H1 (cell line): ENCODE data around the gene F7. TPM values are rescaled to one million over a fixed set of nuclear protein-coding genes. Genes with fewer than 3 reads are reported as not detected.

Source experiments
- CTCF ChIA-PET: fragments of 300-600 bp; sonication (Branson Sonifier 250); formaldehyde crosslinking; loops from one replicate; lab custom pipeline; 2021; ENCODE audit not compliant: partially characterized antibody; lab: Charles Lee
- POLR2A ChIA-PET: fragments of 300-600 bp; sonication (Branson Sonifier 250); formaldehyde crosslinking; loops from one replicate; lab custom pipeline; 2021; ENCODE audit warnings: inconsistent platforms; ENCODE audit not compliant: partially characterized antibody; lab: Charles Lee
- DNase-seq, 2 experiments: peaks; one replicate each; pipeline versions ENCODE4 v3.0.0 to v3.0.0-alpha.2; 2010 to 2022; ENCODE audit warnings: low spot score in 2 of 2, low read depth in 1 of 2, mixed read lengths in 1 of 2
- FAIRE-seq: peaks from 2 replicates; lab custom pipeline; 2011; peaks lifted over from hg19 to GRCh38; lab: Jason Lieb, UNC
- H2AFZ ChIP-seq: 2 replicates; pipeline ENCODE4 v1.8.1; 2012; ENCODE audit warnings: low read length, inconsistent platforms
- H2AK5ac ChIP-seq: 2 replicates; pipeline ENCODE4 v1.6.1; 2013; ENCODE audit warnings: low read depth, low read length
- H2BK120ac ChIP-seq: replicated peaks from 2 replicates; pipeline ENCODE3; 2013; ENCODE audit warnings: low read depth, low read length, inconsistent platforms
- H2BK12ac ChIP-seq: 2 replicates; pipeline ENCODE4 v1.6.1; 2013; ENCODE audit warnings: low read depth, low read length
- H2BK15ac ChIP-seq: 2 replicates; pipeline ENCODE4 v1.6.1; 2013; ENCODE audit warnings: low read length
- H2BK20ac ChIP-seq: 2 replicates; pipeline ENCODE4 v1.6.1; 2013; ENCODE audit warnings: low read length
- H2BK5ac ChIP-seq: 2 replicates; pipeline ENCODE4 v1.6.1; 2013; ENCODE audit warnings: low read depth, low read length
- H3K14ac ChIP-seq: 2 replicates; pipeline ENCODE4 v1.6.1; 2013; ENCODE audit warnings: inconsistent platforms; ENCODE audit not compliant: insufficient read length
- H3K18ac ChIP-seq: 2 replicates; pipeline ENCODE4 v1.6.1; 2013; ENCODE audit warnings: low read length; ENCODE audit errors: extremely low read depth
- H3K23ac ChIP-seq: 2 replicates; pipeline ENCODE4 v1.6.1; 2013; ENCODE audit warnings: inconsistent platforms; ENCODE audit not compliant: insufficient read length
- H3K23me2 ChIP-seq: 2 replicates; pipeline ENCODE4 v1.6.1; 2013; ENCODE audit warnings: low read depth, low read length
- H3K27ac ChIP-seq: 2 replicates; pipeline ENCODE4 v1.6.1; 2011; ENCODE audit warnings: low read depth, low read length, inconsistent platforms
- H3K27me3 ChIP-seq, 4 experiments: replicated peaks in 1 of 4; 1 replicate in 1 of 4; 2 replicates in 3 of 4; pipeline versions ENCODE4 v1.6.1 to v1.8.1; 2011 to 2013; ENCODE audit warnings: low read length in 3 of 4, mild to moderate bottlenecking in 3 of 4, inconsistent platforms in 2 of 4, mixed read lengths in 2 of 4, moderate library complexity in 1 of 4; ENCODE audit not compliant: control insufficient read depth in 3 of 4, insufficient read depth in 3 of 4; ENCODE audit errors: extremely low read depth in 1 of 4
- H3K36me3 ChIP-seq, 4 experiments: 2 replicates each; pipeline versions ENCODE4 v1.6.1 to v1.8.1; 2011 to 2013; ENCODE audit warnings: mild to moderate bottlenecking in 4 of 4, low read length in 3 of 4, moderate library complexity in 2 of 4, control low read depth in 1 of 4, inconsistent platforms in 1 of 4; ENCODE audit not compliant: insufficient read depth in 4 of 4, control insufficient read depth in 2 of 4
- H3K4ac ChIP-seq: replicated peaks from 2 replicates; pipeline ENCODE3; 2013; ENCODE audit warnings: low read length, low read depth, mixed read lengths, inconsistent platforms; ENCODE audit not compliant: insufficient read length
- H3K4me1 ChIP-seq, 4 experiments: replicated peaks in 1 of 4; 1 replicate in 1 of 4; 2 replicates in 3 of 4; pipeline versions ENCODE4 v1.6.1 to v1.8.1; 2011 to 2013; ENCODE audit warnings: low read length in 3 of 4, inconsistent platforms in 2 of 4, mixed read lengths in 1 of 4; ENCODE audit not compliant: insufficient read depth in 4 of 4, control insufficient read depth in 3 of 4
- H3K4me2 ChIP-seq, 2 experiments: 2 replicates each; pipeline versions ENCODE4 v1.6.1 to v1.8.1; 2011 to 2013; ENCODE audit warnings: low read depth in 2 of 2, low read length in 2 of 2, control low read depth in 1 of 2, inconsistent platforms in 1 of 2, mild to moderate bottlenecking in 1 of 2; ENCODE audit not compliant: insufficient read depth in 1 of 2
- H3K4me3 ChIP-seq, 4 experiments: fragments of 200-600, 300-600 bp in 1 of 4; sonication (generic), shearing (Covaris generic), sonication (Bioruptor Twin) in 1 of 4; 2 replicates each; pipeline versions ENCODE4 v1.5.1 to v1.8.1; 2011 to 2016; ENCODE audit warnings: low read length in 4 of 4, low read depth in 3 of 4, control low read depth in 2 of 4, inconsistent platforms in 2 of 4, mild to moderate bottlenecking in 2 of 4, mixed read lengths in 1 of 4, moderate library complexity in 1 of 4; ENCODE audit not compliant: insufficient read depth in 2 of 4; ENCODE audit errors: extremely low read depth in 1 of 4
- H3K56ac ChIP-seq: replicated peaks from 2 replicates; pipeline ENCODE3; 2013; ENCODE audit warnings: low read depth, mild to moderate bottlenecking, mixed read lengths, low read length, inconsistent platforms; ENCODE audit not compliant: insufficient read length
- H3K79me1 ChIP-seq: 2 replicates; pipeline ENCODE4 v1.6.1; 2013; ENCODE audit warnings: low read depth, low read length, control low read depth
- H3K79me2 ChIP-seq, 2 experiments: 2 replicates each; pipeline versions ENCODE4 v1.6.1 to v1.8.1; 2012 to 2013; ENCODE audit warnings: low read length in 2 of 2, mild to moderate bottlenecking in 2 of 2, inconsistent platforms in 1 of 2; ENCODE audit not compliant: insufficient read depth in 2 of 2, control insufficient read depth in 1 of 2
- H3K9ac ChIP-seq, 4 experiments: replicated peaks in 1 of 4; 1 replicate in 1 of 4; 2 replicates in 3 of 4; pipeline versions ENCODE4 v1.6.1 to v1.8.1; 2011 to 2013; ENCODE audit warnings: low read depth in 3 of 4, low read length in 3 of 4, control low read depth in 2 of 4, mild to moderate bottlenecking in 2 of 4, moderate library complexity in 2 of 4, inconsistent platforms in 1 of 4; ENCODE audit errors: extremely low read depth in 1 of 4
- H3K9me3 ChIP-seq, 2 experiments: 2 replicates each; pipeline versions ENCODE4 v1.6.1 to v1.8.1; 2012 to 2013; ENCODE audit warnings: mild to moderate bottlenecking in 2 of 2, moderate library complexity in 2 of 2, control low read depth in 1 of 2, inconsistent platforms in 1 of 2, low read depth in 1 of 2, low read length in 1 of 2, mixed read lengths in 1 of 2; ENCODE audit not compliant: insufficient read depth in 2 of 2
- H4K20me1 ChIP-seq, 2 experiments: replicated peaks in 1 of 2; 2 replicates each; pipeline versions ENCODE3 to v1.8.1; 2011 to 2013; ENCODE audit warnings: inconsistent platforms in 2 of 2, low read length in 2 of 2, mild to moderate bottlenecking in 1 of 2; ENCODE audit not compliant: insufficient read depth in 2 of 2, control insufficient read depth in 1 of 2
- H4K5ac ChIP-seq: 2 replicates; pipeline ENCODE4 v1.6.1; 2013; ENCODE audit warnings: low read length, low read depth, mixed read lengths, inconsistent platforms; ENCODE audit not compliant: insufficient read length
- H4K8ac ChIP-seq: 2 replicates; pipeline ENCODE4 v1.8.0; 2013; ENCODE audit warnings: mild to moderate bottlenecking, moderate library complexity, low read length, inconsistent platforms; ENCODE audit not compliant: insufficient read depth; ENCODE audit errors: extremely low read depth
- H4K91ac ChIP-seq: replicated peaks from 2 replicates; pipeline ENCODE3; 2013; ENCODE audit warnings: low read length, mixed read lengths, inconsistent platforms; ENCODE audit not compliant: insufficient read length
- EP300 ChIP-seq, 2 experiments: IDR thresholded peaks; 1 replicate in 1 of 2; 2 replicates in 1 of 2; pipeline ENCODE4 v1.6.1; 2011 to 2012; ENCODE audit warnings: low read depth in 2 of 2, low read length in 2 of 2, mild to moderate bottlenecking in 2 of 2, borderline replicate concordance in 1 of 2, inconsistent platforms in 1 of 2, moderate library complexity in 1 of 2
- GABPA ChIP-seq: IDR thresholded peaks from 2 replicates; pipeline ENCODE4 v1.6.1; 2011; ENCODE audit warnings: mild to moderate bottlenecking, low read length, moderate library complexity, borderline replicate concordance; ENCODE audit not compliant: insufficient read depth
- WGBS, 2 experiments: shearing (Covaris generic) in 1 of 2; methylation state at CpG; one replicate each; pipeline versions ENCODE4 v1.1.6 to v1.1.7; 2013 to 2015; ENCODE audit warnings: low lambda C conversion rate in 2 of 2, mixed read lengths in 2 of 2, inconsistent platforms in 1 of 2, low coverage in 1 of 2, missing lambda C conversion rate in 1 of 2; ENCODE audit not compliant: insufficient replicate concordance in 2 of 2, insufficient coverage in 1 of 2, insufficient read length in 1 of 2; ENCODE audit errors: extremely low coverage in 1 of 2, missing lambda C conversion rate in 1 of 2; 5-methylcytosine and 5-hydroxymethylcytosine counted together
- polyA plus RNA-seq, 7 experiments: library from polyadenylated mRNA; depleted of rRNA in 3 of 7; stranded (reverse) in 5 of 7; unstranded in 2 of 7; fragments of >200 nt in 5 of 7; fragments of 200-250 nt in 2 of 7; gene quantifications; 1 replicate in 5 of 7; 2 replicates in 1 of 7; 4 replicates in 1 of 7; pipeline versions ENCODE4 v1.2.1 to v1.2.3, GENCODE V29; 2011 to 2013; ENCODE audit warnings: missing spikeins in 2 of 7, mixed read lengths in 2 of 7
- total RNA-seq: library from RNA; stranded (reverse); fragmentation: NEBNext Ultra II Directional; extraction: Animal tissue kit (Norgen Biotek cat#: 25700); gene quantifications from 2 replicates; pipeline ENCODE4 v1.2.1, GENCODE V29; 2021

The F7 gene
- total and polyA plus RNA-seq, 2 of the 8 experiments (the other 6 are each of a cell fraction or from before 2014, with no cell fraction given) = 0.43 to 0.98 TPM

GRCh38 chr13:113075711-113076110 is 29.9 kb upstream of the F7 start:
- Histone ChIP-seq H3K4ac (no peak overlapping the region), H2BK120ac (no peak overlapping the region), H3K79me2 (no peaks in the 10 kb centered on the region), H2BK12ac (no peak overlapping the region), H4K8ac (peak overlapping the region; percentile 11; the same call in 1 of the 2 replicates), H2AK5ac (no peak overlapping the region), H3K79me1 (no peaks in the 10 kb centered on the region), H3K23me2 (no peaks in the 10 kb centered on the region), H3K14ac (no peak overlapping the region), H3K56ac (no peak overlapping the region), H2AFZ (no peak overlapping the region), H3K27me3 (no peaks in the 10 kb centered on the region), H3K4me3 (no peak overlapping the region), H3K9ac (no peak overlapping the region), H4K91ac (no peak overlapping the region), H4K5ac (no peak overlapping the region), H3K18ac (no peak overlapping the region), H3K23ac (no peak overlapping the region), H2BK15ac (no peak overlapping the region), H3K4me1 (no peaks in the 10 kb centered on the region), H3K4me2 (no peak overlapping the region), H3K36me3 (peaks cover 0 to 3% (median 0%) of the 10 kb centered on the region in 4 experiments; a peak in 4 of 8 replicates), H4K20me1 (no peaks in the 10 kb centered on the region), H3K27ac (no peak overlapping the region), H3K9me3 (no peaks in the 10 kb centered on the region), H2BK20ac (no peak overlapping the region), H2BK5ac (no peak overlapping the region)
- FAIRE-seq (no peak), DNase-seq (no peak)
- TF ChIP-seq GABPA = no peak
- TF ChIP-seq EP300 (IDR thresholded peaks at IDR 0.05; ENCODE audit: borderline replicate concordance in 1 of 2, low read depth in 2 of 2, low read length in 2 of 2) = no peak
- WGBS, 2 experiments = 98% methylated on average over 14 of the region's 17 CpGs; no CpG with 5 or more reads in 1 of the 2 experiments
- ChIA-PET POLR2A (no interaction called here), CTCF (interaction anchor here (1.4 to 2.8 kb wide), 3 partner anchors 11 to 46 kb away, joined by 4 to 16 read pairs (median 6); no protein-coding TSS in a partner anchor)
